Medulla oblongata (tissue), 1 donor: ENCODE data around the gene EMILIN1.
"Not testable (repeated sequence)": the region's sequence is repeated elsewhere in the genome, so short reads cannot be mapped to it uniquely, and the experiment has no call there.

ENCODE experiments used
- DNase-seq: peaks from one replicate; pipeline ENCODE4 v3.0.0-alpha.2; 2015; ENCODE audit errors: extremely low spot score

Gene EMILIN1

GRCh38 chr2:27053776-27054175 lies 24.6 kb upstream of the EMILIN1 start:
- no peak for DNase-seq

DNA sequence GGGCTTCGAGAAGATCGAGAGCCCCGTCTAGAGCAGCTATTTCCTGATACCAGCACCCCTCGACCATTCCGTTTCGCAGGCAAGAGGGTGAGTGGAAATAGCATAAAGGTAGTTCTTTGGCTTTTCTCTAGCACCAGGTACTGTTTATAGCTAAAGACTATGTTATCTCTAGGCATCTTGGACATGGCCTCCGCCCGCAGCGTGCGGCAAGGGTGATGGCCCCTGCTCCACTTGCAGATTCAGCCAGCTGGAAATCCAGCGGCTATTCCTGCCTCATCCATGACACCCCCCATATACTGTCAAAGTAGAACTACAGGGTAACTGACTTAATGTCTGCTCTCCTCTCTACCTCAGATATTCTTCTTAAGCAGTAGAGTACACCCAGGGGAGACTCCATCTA lies 23.7 kb upstream of the EMILIN1 start:
- no peak for DNase-seq

DNA sequence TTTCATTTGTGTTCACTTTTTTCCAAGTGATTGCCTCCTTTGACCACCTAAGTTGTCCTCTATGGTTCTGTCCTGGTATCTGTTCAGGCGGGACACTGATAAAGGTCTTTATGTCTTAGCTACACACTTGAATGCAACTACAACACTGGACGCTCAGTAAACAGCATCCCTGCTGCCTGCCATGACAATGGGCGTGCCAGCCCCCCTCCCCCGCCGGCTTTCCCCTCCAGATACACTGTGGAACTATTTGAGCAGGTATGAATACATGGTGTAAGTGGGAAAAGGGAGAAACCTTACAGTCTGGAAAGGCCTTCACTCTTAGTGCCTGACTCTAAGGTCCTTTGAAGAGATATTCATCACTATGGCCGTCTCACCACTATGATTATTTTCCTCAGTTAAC lies 21.2 kb upstream of the EMILIN1 start:
- DNase-seq = no peak

- no peak for DNase-seq
Observed at GRCh38 chr2:27058210-27058609, 20.2 kb upstream of the EMILIN1 start.

GRCh38 chr2:27059141-27059820 lies 19.1 kb upstream of the EMILIN1 start:
- no peak for DNase-seq

DNA sequence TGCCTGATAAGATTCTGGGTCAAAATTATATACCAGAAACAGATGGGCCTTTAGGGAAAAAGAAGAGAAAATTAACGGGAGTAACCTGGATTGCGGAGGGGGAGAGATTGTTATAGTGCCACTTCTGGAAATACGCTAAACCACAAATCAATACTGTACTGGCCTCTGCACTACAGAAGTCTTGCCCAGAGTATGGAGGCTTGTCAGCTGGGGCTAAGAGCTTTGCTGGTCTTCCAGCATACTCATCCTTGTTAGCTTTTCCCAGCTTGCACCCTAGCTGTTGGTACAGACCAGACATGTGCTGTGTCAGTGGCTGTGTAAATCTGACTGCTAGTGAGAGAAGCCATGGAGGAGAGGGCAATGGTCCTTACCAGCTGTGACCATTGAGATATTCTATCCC lies 18.1 kb upstream of the EMILIN1 start:
- DNase-seq = no peak

- no peak for DNase-seq
Observed at GRCh38 chr2:27065128-27065527, 13.3 kb upstream of the EMILIN1 start.

GRCh38 chr2:27067385-27067784 lies 11.0 kb upstream of the EMILIN1 start:
- DNase-seq = no peak

DNA sequence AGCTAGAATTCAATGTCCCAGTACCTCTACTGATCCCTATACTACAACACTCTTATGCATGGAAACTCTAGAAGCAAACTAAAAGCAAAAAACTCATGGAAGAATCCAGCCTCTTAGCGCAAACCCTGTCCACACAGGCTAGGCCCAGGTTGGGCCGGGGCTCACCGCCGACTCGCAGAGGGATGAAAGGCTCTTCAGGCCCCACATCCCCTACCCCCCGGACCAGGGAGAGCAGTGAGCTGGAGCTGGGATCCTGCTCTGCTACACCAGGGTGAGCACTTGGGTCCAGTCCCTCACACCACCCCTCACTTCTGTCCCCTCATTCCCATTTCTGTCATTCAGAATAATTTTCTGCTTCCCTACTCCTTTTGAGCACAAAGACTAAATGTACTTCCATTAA lies 9.0 kb upstream of the EMILIN1 start:
- DNase-seq = no peak

GRCh38 chr2:27069961-27070618 lies 8.3 kb upstream of the EMILIN1 start:
- no peak for DNase-seq

DNA sequence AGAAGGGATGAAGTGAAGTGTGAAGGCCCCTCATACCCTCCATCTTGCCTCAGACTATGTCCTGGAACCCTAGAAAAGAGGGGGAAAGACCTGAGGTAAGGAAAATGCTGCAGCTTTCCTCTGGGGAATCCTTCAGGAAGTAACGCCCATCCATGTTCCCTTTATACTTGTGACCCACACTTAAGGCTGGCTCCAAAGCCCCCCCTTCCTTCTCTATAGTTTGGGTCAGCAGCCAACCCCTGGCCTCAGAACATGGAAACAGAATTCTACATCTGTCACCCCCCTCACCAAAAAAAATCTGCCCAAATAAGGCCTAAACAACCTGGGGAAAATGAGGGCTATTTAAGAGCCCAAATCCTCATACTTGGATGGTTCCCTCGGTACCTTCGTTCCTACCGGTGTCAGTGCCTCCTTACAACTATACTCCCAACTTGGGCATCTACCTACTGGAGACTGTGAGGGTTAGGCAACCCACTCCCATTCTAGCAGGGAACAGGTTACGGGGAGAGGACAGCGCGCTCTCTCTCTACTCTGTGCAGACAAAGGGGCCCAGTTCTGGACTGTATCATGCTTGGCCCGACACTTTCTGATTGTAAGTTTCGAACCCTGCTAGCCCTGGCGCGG lies 7.7 kb upstream of the EMILIN1 start:
- no peak for DNase-seq

DNA sequence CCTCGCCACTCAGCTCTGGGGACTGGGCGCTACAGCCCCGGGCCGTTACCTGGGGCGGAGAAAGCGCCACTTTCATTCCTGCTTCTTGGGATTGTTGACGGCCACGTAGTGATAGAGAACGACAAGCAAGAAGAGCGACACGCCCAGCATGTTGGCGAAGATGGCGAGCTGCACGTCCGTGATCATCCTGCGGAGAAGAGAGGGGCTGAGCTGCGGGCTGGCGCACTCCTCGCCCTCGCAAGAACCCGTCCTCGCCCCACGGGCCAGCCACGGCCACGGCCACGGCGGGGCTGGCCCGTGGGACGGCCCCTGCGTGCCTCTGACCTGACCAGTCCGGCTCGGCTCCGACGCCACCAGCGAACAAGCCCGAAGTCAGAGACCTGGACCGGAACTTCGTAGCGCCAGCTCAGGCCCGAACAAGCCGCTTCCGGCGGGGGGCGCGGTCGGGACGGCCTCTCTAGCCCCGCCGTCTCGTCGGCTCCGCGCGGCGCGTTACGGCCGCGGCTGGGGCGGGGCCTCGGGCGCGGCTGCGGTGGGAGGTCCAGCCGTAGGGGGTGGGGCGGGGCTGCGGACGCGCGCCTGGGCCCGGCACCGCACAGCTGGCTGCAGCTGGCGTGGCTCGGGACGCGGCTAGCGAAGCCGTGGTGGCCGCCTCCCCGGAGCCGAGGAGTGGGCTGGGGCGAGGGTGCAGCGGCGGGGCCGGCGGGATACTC lies 7.0 kb upstream of the EMILIN1 start, which contains the start of gene OST4:
Gene OST4, minus strand, starts transcription at position 378 of the 713 bp plus-strand sequence.
- DNase-seq = peak; percentile 97

GRCh38 chr2:27071990-27072830 lies 6.2 kb upstream of the EMILIN1 start:
- peak; percentile 58 for DNase-seq

- no peak for DNase-seq
Observed at GRCh38 chr2:27072920-27073319, 5.5 kb upstream of the EMILIN1 start.

DNA sequence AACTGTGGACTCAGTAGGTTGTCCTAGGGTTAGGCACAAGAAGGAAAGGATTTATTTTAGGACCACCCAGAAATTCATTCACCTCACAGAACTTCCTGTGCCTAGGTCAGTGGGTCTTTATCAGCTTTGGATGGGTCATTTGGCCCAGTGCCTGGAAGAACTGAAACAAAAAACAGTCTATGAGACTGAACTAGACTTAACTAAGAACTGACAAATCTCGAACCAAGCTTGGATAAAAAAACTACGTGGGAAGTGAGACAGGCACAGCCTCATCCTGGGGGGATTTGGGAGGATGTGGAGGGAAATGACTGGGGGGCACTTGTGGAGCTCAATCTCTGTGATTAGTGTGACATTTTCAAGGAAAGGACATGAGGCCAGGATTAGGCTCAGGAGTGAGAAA lies 4.6 kb upstream of the EMILIN1 start:
- no peak for DNase-seq

- peak; percentile 41 for DNase-seq
Observed at GRCh38 chr2:27074738-27075565, 3.5 kb upstream of the EMILIN1 start.

DNA sequence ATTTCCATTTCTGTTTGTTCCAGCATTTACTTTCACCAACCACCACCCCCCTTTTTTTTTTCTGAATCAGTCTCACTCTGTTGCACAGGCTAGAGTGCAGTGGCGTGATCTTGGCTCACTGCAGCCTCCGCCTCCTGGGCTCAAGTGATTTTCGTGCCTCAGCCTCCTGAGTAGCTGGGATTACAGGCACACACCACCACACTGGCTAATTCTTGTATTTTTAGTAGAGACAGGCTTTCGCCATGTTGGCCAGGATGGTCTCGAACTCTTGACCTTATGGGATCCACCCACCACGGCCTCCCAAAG lies 2.9 kb upstream of the EMILIN1 start:
- DNase-seq = not testable (repeated sequence)

- DNase-seq = peak; percentile 16
Observed at GRCh38 chr2:27076323-27076722, 2.1 kb upstream of the EMILIN1 start.

DNA sequence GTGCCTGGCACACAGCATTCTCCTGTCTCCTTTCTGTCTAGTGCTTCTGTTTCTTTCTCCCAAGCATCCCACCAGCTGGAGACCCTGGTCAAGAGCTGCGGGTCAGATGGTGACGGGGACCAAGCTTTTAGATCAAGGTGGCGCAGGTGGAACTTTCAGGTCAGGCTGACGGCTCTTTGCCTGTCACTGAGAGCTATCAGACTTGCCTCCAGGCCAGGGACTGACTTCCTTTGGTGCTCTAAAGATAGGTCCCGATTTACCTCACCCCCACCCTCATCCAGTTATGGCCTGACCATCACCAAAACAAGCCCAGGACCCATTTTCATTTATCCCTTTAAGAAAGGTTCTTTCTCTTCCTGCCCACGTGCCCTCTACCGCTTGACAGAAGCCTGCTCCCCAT lies 1.2 kb upstream of the EMILIN1 start:
- no peak for DNase-seq

DNA sequence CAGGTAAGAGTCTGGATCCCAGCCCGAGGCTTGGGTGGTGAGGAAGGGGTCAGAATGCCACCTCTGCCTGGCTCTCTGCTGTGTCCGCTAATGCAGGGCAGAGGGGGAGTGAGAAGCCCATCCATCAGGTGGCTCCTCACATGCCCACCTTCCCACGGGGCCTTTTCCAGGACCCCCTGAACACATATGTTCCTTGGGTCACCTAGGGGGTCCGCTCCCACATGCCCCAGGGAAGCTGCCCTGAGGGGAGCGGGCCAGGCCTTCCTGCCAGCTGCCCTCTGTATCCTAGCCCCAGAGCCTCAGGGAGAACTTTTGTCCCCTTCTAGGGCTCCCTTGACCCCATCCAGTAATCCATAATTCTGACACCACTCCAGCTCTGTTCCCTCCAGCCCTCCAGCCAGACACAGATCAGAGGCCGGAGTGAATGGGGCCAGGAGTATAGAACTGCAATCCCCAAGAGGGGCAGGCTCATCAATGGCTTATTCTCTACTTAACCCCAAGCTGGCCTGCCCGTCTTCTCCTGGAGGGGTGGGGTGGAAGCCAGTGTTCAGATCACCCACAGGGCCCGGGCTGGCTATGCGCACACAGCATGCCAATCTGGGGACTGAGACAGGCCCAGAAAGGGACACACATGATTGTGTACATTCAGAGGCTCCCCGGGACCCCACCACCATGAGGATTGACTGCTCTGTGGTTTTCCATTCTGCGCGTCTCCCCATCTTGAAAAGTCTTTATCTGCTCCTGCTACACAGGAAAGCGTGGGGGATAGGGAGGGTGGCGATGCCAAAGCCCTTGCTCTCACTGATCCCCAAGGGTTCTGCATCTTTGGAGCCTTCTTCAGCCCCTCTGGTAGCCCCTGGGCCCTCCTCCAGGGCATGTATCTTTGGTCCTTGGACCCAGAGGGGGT lies 1.1 kb downstream of the EMILIN1 start:
- no peak for DNase-seq
